H1 (cell line): ENCODE measurements around the gene SSU72. TPM values are rescaled to one million over a fixed set of nuclear protein-coding genes. Genes with fewer than 3 reads are reported as not detected.

ENCODE experiments used
- BACH1 ChIP-seq: IDR thresholded peaks from 2 replicates; pipeline ENCODE4 v1.6.1; 2012; ENCODE audit warnings: low read length, improper control_type of control experiment
- CHD2 ChIP-seq: IDR thresholded peaks from 2 replicates; pipeline ENCODE4 v1.6.1; 2012; ENCODE audit warnings: low read length, improper control_type of control experiment
- CHD7 ChIP-seq: fragments of 300-600 bp; sonication (generic); IDR thresholded peaks from 2 replicates; pipeline ENCODE4 v1.7.1; 2012; ENCODE audit warnings: low read length, moderate library complexity, mild to moderate bottlenecking, inconsistent platforms; ENCODE audit not compliant: insufficient replicate concordance
- KDM4A ChIP-seq: IDR thresholded peaks from one replicate; pipeline ENCODE4 v1.7.1; 2012; ENCODE audit warnings: low read depth, mild to moderate bottlenecking, moderate library complexity, low read length, inconsistent platforms; ENCODE audit not compliant: severe bottlenecking
- NRF1 ChIP-seq: IDR thresholded peaks from 2 replicates; pipeline ENCODE4 v1.6.1; 2011; ENCODE audit warnings: mild to moderate bottlenecking, low read depth, low read length, improper control_type of control experiment
- RBBP5 ChIP-seq: IDR thresholded peaks from 2 replicates; pipeline ENCODE4 v1.7.1; 2012; ENCODE audit warnings: low read depth, mild to moderate bottlenecking, inconsistent platforms, low read length, moderate library complexity, borderline replicate concordance
- RXRA ChIP-seq: IDR thresholded peaks from 2 replicates; pipeline ENCODE4 v1.6.1; 2011; ENCODE audit warnings: low read depth, mild to moderate bottlenecking, low read length, moderate library complexity; ENCODE audit not compliant: insufficient read depth
- SIRT6 ChIP-seq: IDR thresholded peaks from one replicate; pipeline ENCODE4 v1.7.1; 2012; ENCODE audit warnings: low read length, inconsistent platforms
- TEAD4 ChIP-seq: IDR thresholded peaks from 2 replicates; pipeline ENCODE4 v1.6.1; 2012; ENCODE audit warnings: low read depth, low read length, inconsistent platforms, mixed read lengths
- polyA plus RNA-seq, 7 experiments: library from polyadenylated mRNA; depleted of rRNA in 3 of 7; stranded (reverse) in 5 of 7; unstranded in 2 of 7; fragments of >200 nt in 5 of 7; fragments of 200-250 nt in 2 of 7; gene quantifications; 1 replicate in 5 of 7; 2 replicates in 1 of 7; 4 replicates in 1 of 7; pipeline versions ENCODE4 v1.2.1 to v1.2.3, GENCODE V29; 2011 to 2013; ENCODE audit warnings: missing spikeins in 2 of 7, mixed read lengths in 2 of 7
- total RNA-seq: library from RNA; stranded (reverse); fragmentation: NEBNext Ultra II Directional; extraction: Animal tissue kit (Norgen Biotek cat#: 25700); gene quantifications from 2 replicates; pipeline ENCODE4 v1.2.1, GENCODE V29; 2021

SSU72 gene
- total and polyA plus RNA-seq, 2 of the 8 experiments (the other 6 are each of a cell fraction or from before 2014, with no cell fraction given) = 110 to 165 TPM

- no peak for TF ChIP-seq CHD7
- TF ChIP-seq RXRA = no peak
- peak; percentile 71 for TF ChIP-seq NRF1
- no peak for TF ChIP-seq SIRT6
- TF ChIP-seq RBBP5 = no peak
- peak; percentile 60 for TF ChIP-seq KDM4A
- TF ChIP-seq CHD2 = peak; percentile 92
- no peak for TF ChIP-seq TEAD4
- TF ChIP-seq BACH1 = peak; percentile 91
Observed at GRCh38 chr1:1511533-1512285, 63.0 kb downstream of the SSU72 start, which contains the start of gene ATAD3A (continued).
